Activated effector memory CD4-positive, alpha-beta T cell treated with Interleukin-2 at 50 U/mL for 16 hours (primary cell): ENCODE data around the gene BRICD5.
"Not testable (repeated sequence)": the region's sequence is repeated elsewhere in the genome, so short reads cannot be mapped to it uniquely, and the experiment has no call there.

Source experiments
- DNase-seq: peaks from one replicate; pipeline ENCODE4 v3.0.0-alpha.2; 2020

BRICD5 gene

GRCh38 chr16:2214719-2214968, 4.0 kb upstream of the BRICD5 start, which contains the start of gene PGP:
Gene PGP, minus strand, starts transcription at chr16:2214840. Its CDS starts 63 bp downstream, at chr16:2214777.
- DNase-seq = no peak

GRCh38 chr16:2213817-2214718, 3.4 kb upstream of the BRICD5 start:
- DNase-seq = no peak

DNA sequence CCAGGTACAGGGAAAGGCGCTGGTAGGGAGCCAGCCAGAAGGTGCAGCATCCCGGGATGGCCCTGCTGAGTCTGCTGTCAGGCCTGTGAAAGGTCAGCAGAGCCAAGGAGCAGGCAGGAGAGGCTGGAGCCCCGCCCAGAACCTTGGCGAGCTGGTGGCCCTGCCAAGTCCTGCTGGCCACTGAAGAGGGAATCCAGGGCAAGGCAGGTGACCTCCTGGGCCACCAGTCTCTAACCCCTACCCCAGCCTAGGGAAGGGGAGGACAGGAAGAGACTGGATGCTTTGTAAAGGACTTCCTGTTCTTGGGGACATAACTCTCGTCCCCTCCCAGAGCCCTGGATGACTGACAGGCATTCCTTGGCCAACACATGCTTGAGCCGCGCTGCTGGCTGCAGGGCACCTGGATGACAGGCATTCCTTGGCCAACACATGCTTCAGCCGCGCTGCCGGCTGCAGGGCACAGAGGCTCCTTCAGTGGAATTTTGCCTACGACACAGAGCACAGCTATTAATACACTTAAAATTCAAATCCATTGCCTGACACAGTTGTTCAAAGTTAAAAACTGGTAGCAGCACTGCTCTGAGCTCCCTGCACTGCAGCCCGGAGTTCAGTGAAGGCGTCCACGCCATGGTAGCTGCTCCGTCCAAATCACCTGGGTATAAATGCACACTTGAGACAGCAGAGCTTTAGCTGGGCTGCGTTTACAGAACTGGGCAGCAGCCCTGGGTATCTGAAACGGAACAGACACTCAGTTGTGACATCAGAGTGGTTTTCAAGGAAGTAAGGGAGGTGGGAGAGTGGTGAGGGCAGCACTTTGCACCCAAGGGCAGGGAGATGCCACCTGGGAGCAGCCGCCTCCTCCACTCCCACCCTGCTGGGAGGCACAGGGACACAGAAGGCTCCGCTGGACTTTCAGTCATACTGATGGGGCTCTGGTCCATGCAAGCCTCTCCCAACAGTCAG, 2.0 kb upstream of the BRICD5 start:
- no peak for DNase-seq

DNA sequence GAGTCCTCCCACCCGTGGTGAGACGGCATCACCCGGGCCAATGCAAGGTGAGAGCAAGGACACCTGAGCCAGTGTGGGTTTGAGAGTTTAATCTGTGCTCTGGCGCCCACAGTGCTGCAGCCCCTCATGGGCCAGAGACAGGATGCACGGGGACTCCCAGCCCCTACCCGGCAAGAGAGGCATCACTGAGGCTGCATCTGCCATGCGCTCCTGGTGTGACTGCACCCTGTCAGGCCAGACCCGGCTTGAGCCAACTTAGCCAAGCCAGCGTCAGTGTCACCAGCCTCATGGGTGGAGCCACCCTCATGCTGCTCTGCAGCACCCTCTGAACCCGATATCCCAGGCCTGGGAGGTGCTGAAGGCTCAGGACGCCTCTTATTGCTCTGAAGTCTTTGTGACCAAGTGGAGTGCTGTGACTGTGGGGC, 1.3 kb upstream of the BRICD5 start:
- DNase-seq = no peak

DNA sequence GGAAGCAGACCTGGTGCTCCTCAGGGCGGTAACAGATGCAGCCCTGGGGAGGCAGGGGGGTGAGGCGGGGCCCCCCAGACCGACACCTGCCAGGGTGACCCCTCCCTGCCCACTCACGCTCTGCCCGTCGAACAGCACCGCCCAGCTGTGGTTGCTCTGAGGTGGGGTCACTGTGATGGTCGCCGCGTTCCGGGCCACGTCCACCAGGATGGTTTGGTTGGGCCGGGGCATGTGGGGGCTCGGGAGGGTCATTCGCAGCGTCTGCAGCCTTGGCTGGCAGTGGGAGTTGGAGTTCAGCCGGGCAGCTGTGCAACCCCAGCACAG, 692 bp downstream of the BRICD5 start:
- DNase-seq = no peak

DNA sequence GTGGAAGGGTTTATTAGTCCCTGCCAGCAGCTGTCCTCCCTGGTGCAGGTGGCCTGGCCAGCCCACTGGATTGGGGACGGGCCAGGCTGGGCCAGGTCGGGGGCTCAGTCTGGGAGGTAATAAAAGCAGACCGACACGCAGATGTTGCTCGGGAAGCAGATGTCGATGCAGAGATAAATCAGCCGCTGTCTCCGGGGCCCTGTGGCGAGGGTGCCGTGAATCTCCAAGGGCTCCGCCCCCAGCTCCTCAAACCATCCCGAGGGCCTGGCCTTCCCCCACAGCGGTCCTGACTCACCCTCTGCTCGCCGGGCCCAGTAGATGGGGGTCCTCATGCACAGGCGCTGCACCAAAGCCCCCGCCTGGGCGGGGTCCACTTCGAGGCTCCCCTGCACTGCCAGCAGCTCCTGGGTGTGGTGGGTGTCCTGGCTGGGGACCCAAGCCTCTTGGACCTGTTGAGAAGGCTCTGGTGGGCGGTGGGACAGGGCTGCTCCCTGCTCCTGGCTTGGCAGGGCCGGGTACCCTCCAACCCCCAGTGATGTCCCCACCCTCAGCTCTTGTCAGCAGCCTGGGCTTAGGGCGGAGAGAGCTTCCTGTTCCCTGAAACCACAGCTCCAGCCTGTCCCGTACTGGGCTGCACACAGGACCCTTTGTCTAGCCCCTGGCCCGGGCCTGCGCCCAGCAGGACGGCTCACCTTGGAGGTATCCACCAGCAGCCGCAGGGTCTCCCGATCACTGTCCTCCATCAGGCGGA, 1.2 kb downstream of the BRICD5 start:
- no peak for DNase-seq

GRCh38 chr16:2208772-2209171, 1.9 kb downstream of the BRICD5 start:
- no peak for DNase-seq

GRCh38 chr16:2208308-2208707, 2.4 kb downstream of the BRICD5 start:
- no peak for DNase-seq

DNA sequence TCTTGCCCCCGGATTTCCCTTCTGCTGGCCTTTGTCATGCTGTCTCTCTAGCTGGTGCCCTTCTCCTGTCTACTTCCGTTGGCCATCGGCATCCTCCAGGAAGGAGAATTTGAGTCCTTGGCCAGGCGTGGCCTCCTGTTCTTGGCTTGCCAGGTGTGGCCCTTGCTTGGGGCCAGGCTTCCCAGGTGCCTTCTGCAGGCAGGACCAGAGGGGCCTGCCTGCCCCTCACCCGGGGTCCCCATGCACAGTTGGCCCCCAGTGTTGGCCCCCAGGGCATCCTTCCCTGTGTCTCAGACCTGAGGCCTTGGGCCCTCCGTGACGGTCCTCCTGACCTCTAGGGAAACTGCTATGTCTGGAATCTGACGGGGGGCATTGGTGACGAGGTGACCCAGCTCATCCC, 2.8 kb downstream of the BRICD5 start:
- DNase-seq = no peak

GRCh38 chr16:2206780-2207433, 3.8 kb downstream of the BRICD5 start:
- no peak for DNase-seq

DNA sequence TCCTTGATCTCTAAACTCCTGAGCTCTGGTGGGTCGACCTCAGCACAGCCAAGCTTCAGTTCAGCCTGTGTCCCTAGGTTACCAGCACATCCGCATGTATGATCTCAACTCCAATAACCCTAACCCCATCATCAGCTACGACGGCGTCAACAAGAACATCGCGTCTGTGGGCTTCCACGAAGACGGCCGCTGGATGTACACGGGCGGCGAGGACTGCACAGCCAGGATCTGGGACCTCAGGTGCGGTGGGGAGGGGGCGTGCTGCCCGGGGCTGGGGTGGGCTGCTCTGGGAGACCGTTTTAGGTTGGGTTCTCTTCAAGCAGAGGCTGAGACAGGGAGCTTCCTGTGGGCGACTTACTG, 4.3 kb downstream of the BRICD5 start:
- DNase-seq = no peak

DNA sequence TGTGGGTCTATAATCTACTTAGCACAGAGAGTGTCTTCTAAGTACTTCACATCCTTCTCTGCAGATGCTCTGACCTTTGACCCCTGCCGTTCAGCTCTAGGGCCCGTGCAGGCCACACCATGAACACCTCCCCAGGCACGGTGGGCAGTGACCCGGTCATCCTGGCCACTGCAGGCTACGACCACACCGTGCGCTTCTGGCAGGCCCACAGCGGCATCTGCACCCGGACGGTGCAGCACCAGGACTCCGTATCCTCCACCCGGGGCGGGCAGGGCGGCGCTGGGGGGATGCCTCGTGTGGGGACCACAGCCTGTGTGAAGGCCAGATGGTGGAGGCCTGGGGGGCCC, 4.7 kb downstream of the BRICD5 start:
- no peak for DNase-seq

- DNase-seq = peak; percentile 90
These were observed 5.3 kb downstream of the BRICD5 start, which contains the start of gene MLST8 for GRCh38 chr16:2205104-2205966. Gene MLST8, plus strand, starts transcription at chr16:2205454. Its CDS starts 632 bp downstream, at chr16:2206086.

- DNase-seq = no peak
These were observed 6.1 kb downstream of the BRICD5 start for GRCh38 chr16:2204416-2205103.

GRCh38 chr16:2203119-2203688, 7.5 kb downstream of the BRICD5 start:
- DNase-seq = not testable (repeated sequence)

DNA sequence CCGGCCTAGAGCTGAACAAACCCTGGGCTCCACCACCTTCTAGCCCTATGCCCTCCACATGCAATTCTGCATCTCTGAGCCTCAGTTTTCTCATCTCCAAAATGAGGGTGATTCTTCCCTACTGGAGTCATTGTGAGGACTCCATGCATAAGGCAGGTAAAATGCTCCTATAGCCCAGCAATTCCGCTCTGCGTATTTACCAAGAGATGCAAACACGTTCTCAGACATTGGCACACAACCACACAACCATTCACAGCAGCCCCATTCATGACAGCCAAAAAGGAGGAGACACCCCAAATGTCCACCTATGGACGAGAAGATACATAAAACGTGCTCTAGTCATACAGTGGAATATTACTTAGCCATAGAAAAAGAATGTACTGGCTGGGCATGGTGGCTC, 10.3 kb downstream of the BRICD5 start:
- DNase-seq = no peak

- no peak for DNase-seq
These were observed 11.0 kb downstream of the BRICD5 start for GRCh38 chr16:2199621-2200139.

DNA sequence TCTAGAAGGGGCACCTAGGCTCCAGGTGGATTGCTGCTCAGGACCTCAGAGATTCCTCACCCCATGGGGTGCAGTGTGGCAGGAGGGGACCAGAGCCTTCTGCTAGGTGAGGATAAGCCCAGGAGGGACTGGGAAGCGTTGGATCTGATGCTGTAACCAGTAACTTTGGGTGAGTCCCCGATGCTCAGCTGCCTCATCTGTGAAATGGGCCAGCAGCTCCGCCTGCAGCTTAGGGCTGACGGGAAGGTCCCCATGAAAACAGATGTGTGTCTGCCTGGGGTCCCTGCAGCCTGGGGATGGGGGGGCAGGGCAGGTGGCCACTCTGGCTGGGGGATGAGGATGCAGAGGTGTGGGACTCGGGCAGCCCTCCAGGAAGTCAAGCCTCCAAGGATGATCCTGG, 11.6 kb downstream of the BRICD5 start:
- no peak for DNase-seq

DNA sequence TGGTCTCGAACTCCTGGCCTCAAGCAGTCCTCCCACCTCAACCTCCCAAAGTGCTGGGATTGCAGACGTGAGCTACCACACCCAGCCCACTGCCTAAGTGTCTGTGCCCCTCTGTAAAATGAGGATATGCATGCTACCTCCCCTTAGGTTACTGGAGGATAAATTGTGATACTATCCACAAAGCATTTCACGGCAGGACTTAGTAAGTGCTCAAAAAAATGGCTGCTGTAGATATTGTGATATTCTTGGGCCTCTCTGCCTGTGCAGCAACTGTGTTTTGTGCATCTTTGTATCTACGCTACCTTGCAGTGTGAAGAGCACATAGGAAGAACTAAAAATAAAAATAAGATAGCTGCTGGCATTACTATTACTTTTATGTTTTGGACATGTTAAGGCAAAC, 12.4 kb downstream of the BRICD5 start:
- DNase-seq = no peak

- no peak for DNase-seq
These were observed 12.9 kb downstream of the BRICD5 start for GRCh38 chr16:2197765-2198164.
